Subcutaneous adipose tissue (tissue), 4 donors: ENCODE results near the gene NLRP10. TPM values are rescaled to one million over a fixed set of nuclear protein-coding genes. Genes with fewer than 3 reads are reported as not detected.

Experiments
- CTCF ChIP-seq: fragments of 450-650 bp; IDR thresholded peaks from one replicate; pipeline ENCODE4 v1.5.1; 2016; ENCODE audit warnings: low read depth, mild to moderate bottlenecking, control low read depth, antibody characterized with exemption, moderate library complexity
- total RNA-seq, 4 donors: library from RNA; depleted of rRNA; stranded (reverse); fragments of >200 nt; gene quantifications; one replicate each; pipeline ENCODE4 v1.1.0, GENCODE V29; 2016

The NLRP10 gene
- total RNA-seq, 4 donors from 2014 or later: not detected

- TF ChIP-seq CTCF: no peak
These were observed 986 bp downstream of the NLRP10 start for GRCh38 chr11:7964261-7964660.

- no peak for TF ChIP-seq CTCF
These were observed 10.1 kb downstream of the NLRP10 start for GRCh38 chr11:7955191-7955590.

GRCh38 chr11:7949934-7950333 is 15.3 kb downstream of the NLRP10 start:
- no peak for TF ChIP-seq CTCF

- no peak for TF ChIP-seq CTCF
These were observed 21.1 kb downstream of the NLRP10 start for GRCh38 chr11:7944123-7944522.

GRCh38 chr11:7941608-7942007 is 23.6 kb downstream of the NLRP10 start, which contains the start of gene OR10A3:
OR10A3 (minus strand) TSS chr11:7941708; CDS start chr11:7939520, 2,188 bp downstream.
- no peak for TF ChIP-seq CTCF

GRCh38 chr11:7941146-7941545 is 24.1 kb downstream of the NLRP10 start:
- no peak for TF ChIP-seq CTCF

GRCh38 chr11:7936615-7937014 is 28.6 kb downstream of the NLRP10 start:
- no peak for TF ChIP-seq CTCF
